ENCODE measurements around the gene AGER.

The AGER gene

DNA sequence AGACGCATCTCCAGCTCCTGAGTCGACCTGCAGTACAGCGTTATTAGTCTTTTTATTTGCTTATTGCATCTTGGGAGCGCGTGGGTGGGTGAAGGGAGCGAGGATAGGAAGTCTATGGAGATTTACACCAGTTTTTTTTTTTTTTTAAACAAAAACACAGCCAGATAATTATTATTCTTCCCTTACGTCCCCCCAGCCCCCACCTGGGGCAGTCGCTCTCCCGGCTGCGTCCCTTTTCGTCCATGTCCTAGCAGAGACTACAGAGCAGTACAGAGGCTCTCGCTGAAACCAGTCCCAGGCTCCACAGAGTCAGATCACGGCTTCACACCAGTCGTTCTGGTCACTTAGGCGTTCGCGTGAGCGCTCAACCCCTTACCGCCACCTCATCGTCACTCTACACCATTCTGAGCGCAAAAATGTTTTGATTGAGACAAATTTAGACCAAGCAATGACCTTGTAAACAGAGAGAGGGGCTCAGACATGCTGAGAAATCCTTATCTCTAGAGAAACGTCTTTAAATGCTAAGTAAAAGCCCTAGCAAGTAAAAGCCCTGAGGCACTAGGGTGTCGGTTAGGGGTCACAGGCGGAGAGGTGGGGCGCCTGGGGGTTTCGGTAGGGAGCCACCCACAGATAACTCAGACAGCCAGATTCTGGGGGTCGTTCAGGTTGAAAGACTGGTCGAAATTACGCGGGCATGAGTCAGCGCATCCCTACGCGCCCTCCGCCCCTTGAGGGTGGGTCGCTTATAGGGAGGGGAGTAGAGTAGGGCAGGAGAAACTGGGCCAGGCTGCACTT, 31.1 kb downstream of the AGER start (continued):
- TF ChIP-seq, protein P1, sequence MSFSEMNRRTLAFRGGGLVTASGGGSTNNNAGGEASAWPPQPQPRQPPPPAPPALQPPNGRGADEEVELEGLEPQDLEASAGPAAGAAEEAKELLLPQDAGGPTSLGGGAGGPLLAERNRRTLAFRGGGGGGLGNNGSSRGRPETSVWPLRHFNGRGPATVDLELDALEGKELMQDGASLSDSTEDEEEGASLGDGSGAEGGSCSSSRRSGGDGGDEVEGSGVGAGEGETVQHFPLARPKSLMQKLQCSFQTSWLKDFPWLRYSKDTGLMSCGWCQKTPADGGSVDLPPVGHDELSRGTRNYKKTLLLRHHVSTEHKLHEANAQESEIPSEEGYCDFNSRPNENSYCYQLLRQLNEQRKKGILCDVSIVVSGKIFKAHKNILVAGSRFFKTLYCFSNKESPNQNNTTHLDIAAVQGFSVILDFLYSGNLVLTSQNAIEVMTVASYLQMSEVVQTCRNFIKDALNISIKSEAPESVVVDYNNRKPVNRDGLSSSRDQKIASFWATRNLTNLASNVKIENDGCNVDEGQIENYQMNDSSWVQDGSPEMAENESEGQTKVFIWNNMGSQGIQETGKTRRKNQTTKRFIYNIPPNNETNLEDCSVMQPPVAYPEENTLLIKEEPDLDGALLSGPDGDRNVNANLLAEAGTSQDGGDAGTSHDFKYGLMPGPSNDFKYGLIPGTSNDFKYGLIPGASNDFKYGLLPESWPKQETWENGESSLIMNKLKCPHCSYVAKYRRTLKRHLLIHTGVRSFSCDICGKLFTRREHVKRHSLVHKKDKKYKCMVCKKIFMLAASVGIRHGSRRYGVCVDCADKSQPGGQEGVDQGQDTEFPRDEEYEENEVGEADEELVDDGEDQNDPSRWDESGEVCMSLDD (tag by site-specific recombination; IDR thresholded peaks at IDR 0.05), result peak; percentile 54; the same call in 1 of the 2 replicates
- TF ChIP-seq ZXDB (tag by site-specific recombination; IDR thresholded peaks at IDR 0.05), result peak; percentile 6; the same call in 1 of the 2 replicates
- peak; percentile 80 for TF ChIP-seq ZBTB17 (tag by site-specific recombination; IDR thresholded peaks at IDR 0.05)
- TF ChIP-seq ZNF423 (tag by site-specific recombination; IDR thresholded peaks at IDR 0.05), result no peak
- TF ChIP-seq OVOL3 (tag by site-specific recombination; IDR thresholded peaks at IDR 0.05), result no peak
- TF ChIP-seq, protein P2, sequence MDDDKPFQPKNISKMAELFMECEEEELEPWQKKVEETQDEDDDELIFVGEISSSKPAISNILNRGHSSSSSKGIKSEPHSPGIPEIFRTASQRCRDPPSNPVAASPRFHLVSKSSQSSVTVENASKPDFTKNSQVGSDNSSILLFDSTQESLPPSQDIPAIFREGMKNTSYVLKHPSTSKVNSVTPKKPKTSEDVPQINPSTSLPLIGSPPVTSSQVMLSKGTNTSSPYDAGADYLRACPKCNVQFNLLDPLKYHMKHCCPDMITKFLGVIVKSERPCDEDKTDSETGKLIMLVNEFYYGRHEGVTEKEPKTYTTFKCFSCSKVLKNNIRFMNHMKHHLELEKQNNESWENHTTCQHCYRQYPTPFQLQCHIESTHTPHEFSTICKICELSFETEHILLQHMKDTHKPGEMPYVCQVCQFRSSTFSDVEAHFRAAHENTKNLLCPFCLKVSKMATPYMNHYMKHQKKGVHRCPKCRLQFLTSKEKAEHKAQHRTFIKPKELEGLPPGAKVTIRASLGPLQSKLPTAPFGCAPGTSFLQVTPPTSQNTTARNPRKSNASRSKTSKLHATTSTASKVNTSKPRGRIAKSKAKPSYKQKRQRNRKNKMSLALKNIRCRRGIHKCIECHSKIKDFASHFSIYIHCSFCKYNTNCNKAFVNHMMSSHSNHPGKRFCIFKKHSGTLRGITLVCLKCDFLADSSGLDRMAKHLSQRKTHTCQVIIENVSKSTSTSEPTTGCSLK (tag by site-specific recombination; IDR thresholded peaks at IDR 0.05), result no peak
- TF ChIP-seq MYNN (tag by site-specific recombination; IDR thresholded peaks at IDR 0.05; ENCODE audit: borderline replicate concordance), result peak; percentile 87
- TF ChIP-seq ZNF433 (tag by site-specific recombination; IDR thresholded peaks at IDR 0.05; ENCODE audit: low read depth), result no peak
- TF ChIP-seq WT1 (tag by site-specific recombination; IDR thresholded peaks at IDR 0.05), result peak; percentile 34
- TF ChIP-seq, protein P3, sequence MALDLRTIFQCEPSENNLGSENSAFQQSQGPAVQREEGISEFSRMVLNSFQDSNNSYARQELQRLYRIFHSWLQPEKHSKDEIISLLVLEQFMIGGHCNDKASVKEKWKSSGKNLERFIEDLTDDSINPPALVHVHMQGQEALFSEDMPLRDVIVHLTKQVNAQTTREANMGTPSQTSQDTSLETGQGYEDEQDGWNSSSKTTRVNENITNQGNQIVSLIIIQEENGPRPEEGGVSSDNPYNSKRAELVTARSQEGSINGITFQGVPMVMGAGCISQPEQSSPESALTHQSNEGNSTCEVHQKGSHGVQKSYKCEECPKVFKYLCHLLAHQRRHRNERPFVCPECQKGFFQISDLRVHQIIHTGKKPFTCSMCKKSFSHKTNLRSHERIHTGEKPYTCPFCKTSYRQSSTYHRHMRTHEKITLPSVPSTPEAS (tag by site-specific recombination; IDR thresholded peaks at IDR 0.05), result no peak
- TF ChIP-seq, protein P4, sequence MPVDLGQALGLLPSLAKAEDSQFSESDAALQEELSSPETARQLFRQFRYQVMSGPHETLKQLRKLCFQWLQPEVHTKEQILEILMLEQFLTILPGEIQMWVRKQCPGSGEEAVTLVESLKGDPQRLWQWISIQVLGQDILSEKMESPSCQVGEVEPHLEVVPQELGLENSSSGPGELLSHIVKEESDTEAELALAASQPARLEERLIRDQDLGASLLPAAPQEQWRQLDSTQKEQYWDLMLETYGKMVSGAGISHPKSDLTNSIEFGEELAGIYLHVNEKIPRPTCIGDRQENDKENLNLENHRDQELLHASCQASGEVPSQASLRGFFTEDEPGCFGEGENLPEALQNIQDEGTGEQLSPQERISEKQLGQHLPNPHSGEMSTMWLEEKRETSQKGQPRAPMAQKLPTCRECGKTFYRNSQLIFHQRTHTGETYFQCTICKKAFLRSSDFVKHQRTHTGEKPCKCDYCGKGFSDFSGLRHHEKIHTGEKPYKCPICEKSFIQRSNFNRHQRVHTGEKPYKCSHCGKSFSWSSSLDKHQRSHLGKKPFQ (tag by site-specific recombination; IDR thresholded peaks at IDR 0.05), result peak; percentile 93
- TF ChIP-seq ZNF404 (tag by site-specific recombination; IDR thresholded peaks at IDR 0.05), result no peak
- TF ChIP-seq, protein P5, sequence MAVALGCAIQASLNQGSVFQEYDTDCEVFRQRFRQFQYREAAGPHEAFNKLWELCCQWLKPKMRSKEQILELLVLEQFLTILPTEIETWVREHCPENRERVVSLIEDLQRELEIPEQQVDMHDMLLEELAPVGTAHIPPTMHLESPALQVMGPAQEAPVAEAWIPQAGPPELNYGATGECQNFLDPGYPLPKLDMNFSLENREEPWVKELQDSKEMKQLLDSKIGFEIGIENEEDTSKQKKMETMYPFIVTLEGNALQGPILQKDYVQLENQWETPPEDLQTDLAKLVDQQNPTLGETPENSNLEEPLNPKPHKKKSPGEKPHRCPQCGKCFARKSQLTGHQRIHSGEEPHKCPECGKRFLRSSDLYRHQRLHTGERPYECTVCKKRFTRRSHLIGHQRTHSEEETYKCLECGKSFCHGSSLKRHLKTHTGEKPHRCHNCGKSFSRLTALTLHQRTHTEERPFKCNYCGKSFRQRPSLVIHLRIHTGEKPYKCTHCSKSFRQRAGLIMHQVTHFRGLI (tag by site-specific recombination; IDR thresholded peaks at IDR 0.05), result no peak
- no peak for TF ChIP-seq ZNF623 (tag by site-specific recombination; IDR thresholded peaks at IDR 0.05)
- peak; percentile 30; the same call in 1 of the 2 replicates for TF ChIP-seq SP7 (tag by site-specific recombination; IDR thresholded peaks at IDR 0.05)
- TF ChIP-seq, protein P6, sequence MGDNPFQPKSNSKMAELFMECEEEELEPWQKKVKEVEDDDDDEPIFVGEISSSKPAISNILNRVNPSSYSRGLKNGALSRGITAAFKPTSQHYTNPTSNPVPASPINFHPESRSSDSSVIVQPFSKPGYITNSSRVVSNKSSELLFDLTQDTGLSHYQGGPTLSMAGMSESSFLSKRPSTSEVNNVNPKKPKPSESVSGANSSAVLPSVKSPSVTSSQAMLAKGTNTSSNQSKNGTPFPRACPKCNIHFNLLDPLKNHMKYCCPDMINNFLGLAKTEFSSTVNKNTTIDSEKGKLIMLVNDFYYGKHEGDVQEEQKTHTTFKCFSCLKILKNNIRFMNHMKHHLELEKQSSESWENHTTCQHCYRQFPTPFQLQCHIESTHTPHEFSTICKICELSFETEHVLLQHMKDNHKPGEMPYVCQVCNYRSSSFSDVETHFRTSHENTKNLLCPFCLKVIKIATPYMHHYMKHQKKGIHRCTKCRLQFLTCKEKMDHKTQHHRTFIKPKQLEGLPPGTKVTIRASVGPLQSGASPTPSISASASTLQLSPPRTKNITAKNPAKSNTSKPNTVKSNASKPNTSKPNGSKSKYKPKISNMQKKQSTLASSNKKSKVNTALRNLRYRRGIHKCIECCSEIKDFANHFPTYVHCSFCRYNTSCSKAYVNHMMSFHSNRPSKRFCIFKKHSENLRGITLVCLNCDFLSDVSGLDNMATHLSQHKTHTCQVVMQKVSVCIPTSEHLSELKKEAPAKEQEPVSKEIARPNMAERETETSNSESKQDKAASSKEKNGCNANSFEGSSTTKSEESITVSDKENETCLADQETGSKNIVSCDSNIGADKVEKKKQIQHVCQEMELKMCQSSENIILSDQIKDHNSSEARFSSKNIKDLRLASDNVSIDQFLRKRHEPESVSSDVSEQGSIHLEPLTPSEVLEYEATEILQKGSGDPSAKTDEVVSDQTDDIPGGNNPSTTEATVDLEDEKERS (tag by site-specific recombination; IDR thresholded peaks at IDR 0.05), result no peak
- TF ChIP-seq ZNF561 (tag by site-specific recombination; IDR thresholded peaks at IDR 0.05; ENCODE audit: borderline replicate concordance), result no peak
- TF ChIP-seq KLF10 (tag by site-specific recombination; IDR thresholded peaks at IDR 0.05), result peak; percentile 21; the same call in 1 of the 2 replicates
- TF ChIP-seq, protein P7, sequence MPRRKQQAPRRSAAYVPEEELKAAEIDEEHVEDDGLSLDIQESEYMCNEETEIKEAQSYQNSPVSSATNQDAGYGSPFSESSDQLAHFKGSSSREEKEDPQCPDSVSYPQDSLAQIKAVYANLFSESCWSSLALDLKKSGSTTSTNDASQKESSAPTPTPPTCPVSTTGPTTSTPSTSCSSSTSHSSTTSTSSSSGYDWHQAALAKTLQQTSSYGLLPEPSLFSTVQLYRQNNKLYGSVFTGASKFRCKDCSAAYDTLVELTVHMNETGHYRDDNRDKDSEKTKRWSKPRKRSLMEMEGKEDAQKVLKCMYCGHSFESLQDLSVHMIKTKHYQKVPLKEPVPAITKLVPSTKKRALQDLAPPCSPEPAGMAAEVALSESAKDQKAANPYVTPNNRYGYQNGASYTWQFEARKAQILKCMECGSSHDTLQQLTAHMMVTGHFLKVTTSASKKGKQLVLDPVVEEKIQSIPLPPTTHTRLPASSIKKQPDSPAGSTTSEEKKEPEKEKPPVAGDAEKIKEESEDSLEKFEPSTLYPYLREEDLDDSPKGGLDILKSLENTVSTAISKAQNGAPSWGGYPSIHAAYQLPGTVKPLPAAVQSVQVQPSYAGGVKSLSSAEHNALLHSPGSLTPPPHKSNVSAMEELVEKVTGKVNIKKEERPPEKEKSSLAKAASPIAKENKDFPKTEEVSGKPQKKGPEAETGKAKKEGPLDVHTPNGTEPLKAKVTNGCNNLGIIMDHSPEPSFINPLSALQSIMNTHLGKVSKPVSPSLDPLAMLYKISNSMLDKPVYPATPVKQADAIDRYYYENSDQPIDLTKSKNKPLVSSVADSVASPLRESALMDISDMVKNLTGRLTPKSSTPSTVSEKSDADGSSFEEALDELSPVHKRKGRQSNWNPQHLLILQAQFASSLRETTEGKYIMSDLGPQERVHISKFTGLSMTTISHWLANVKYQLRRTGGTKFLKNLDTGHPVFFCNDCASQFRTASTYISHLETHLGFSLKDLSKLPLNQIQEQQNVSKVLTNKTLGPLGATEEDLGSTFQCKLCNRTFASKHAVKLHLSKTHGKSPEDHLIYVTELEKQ (tag by site-specific recombination; IDR thresholded peaks at IDR 0.05; ENCODE audit: borderline replicate concordance), result no peak
- no peak for TF ChIP-seq IKZF3 (tag by site-specific recombination; IDR thresholded peaks at IDR 0.05)
- TF ChIP-seq, protein P8, sequence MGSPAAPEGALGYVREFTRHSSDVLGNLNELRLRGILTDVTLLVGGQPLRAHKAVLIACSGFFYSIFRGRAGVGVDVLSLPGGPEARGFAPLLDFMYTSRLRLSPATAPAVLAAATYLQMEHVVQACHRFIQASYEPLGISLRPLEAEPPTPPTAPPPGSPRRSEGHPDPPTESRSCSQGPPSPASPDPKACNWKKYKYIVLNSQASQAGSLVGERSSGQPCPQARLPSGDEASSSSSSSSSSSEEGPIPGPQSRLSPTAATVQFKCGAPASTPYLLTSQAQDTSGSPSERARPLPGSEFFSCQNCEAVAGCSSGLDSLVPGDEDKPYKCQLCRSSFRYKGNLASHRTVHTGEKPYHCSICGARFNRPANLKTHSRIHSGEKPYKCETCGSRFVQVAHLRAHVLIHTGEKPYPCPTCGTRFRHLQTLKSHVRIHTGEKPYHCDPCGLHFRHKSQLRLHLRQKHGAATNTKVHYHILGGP (tag by site-specific recombination; IDR thresholded peaks at IDR 0.05), result no peak
